ENCODE measurements around the gene PABPN1. TPM values are rescaled to one million over a fixed set of nuclear protein-coding genes. Genes with fewer than 3 reads are reported as not detected.
A peak's percentile ranks its signal among the peaks of the same experiment; 100 is the strongest.

Gene PABPN1
- total RNA-seq, 3 donors from 2014 or later, result 45.9 to 87.2 (median 74.1) TPM

DNA sequence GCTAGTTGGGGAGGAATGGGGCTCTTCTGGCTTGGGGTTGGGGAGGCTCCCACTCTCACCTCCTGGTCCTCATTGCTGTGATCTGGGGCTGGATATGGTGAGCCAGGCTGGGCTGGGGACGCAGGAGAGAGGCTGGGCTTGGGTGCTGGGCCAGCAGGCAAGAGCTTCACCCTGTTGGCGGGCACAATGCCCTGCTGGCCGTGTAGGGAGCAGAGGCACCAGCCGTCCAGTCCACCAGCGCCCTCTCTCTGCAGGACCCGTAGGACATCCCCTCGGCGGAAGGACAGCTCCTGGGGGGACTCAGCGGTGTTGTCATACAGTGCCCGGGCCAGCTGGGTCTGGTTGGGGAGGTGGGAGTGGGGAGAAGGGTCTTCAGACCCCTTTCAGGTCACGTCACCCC, 39.2 kb downstream of the PABPN1 start:
- peak overlapping the region; percentile 59 to 78 for H3K27ac ChIP-seq
- intact Hi-C loops (cut with DNase I; ENCODE audit: low total_unique reads), result loop anchor here (10.0 kb wide), 1 partner anchor 76 kb away; the partner anchor contains the start of gene HOMEZ
- H3K4me3 ChIP-seq, result no peak overlapping the region
- no peaks in the 10 kb centered on the region for H3K9me3 ChIP-seq
- DNase-seq (ENCODE audit: low spot score in 2 of 2), result no peak
- H3K4me1 ChIP-seq, result peaks cover 6 to 10% of the 10 kb centered on the region in 2 donors
- no peaks in the 10 kb centered on the region for H3K36me3 ChIP-seq
- TF ChIP-seq POLR2A (IDR thresholded peaks at IDR 0.05) (no peak), POLR2AphosphoS5 (IDR thresholded peaks at IDR 0.05) (no peak)
- TF ChIP-seq, protein P1, sequence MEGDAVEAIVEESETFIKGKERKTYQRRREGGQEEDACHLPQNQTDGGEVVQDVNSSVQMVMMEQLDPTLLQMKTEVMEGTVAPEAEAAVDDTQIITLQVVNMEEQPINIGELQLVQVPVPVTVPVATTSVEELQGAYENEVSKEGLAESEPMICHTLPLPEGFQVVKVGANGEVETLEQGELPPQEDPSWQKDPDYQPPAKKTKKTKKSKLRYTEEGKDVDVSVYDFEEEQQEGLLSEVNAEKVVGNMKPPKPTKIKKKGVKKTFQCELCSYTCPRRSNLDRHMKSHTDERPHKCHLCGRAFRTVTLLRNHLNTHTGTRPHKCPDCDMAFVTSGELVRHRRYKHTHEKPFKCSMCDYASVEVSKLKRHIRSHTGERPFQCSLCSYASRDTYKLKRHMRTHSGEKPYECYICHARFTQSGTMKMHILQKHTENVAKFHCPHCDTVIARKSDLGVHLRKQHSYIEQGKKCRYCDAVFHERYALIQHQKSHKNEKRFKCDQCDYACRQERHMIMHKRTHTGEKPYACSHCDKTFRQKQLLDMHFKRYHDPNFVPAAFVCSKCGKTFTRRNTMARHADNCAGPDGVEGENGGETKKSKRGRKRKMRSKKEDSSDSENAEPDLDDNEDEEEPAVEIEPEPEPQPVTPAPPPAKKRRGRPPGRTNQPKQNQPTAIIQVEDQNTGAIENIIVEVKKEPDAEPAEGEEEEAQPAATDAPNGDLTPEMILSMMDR (IDR thresholded peaks at IDR 0.05), result peak in 1 of 3 donors; percentile 21
- no peaks in the 10 kb centered on the region for H3K27me3 ChIP-seq

DNA sequence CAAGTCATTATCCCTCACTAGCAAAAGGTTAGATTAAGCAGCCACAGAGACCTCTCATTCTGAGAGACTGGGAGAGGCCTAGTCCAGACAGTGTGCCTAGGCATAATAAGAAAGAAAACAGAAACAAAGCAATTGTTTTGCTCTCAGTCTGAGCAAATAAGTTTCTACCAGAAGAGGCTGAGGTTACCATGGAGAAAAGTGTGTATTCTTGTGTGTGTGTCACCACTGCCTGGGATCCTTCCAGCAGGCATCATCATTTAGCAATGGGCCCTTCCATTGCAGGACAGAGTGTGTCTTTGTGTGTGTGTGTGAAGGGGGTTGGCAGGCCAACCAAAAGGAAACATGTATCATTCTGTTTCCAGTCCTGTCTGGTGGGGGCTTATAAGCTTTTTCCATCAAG, 40.1 kb downstream of the PABPN1 start:
- no peak for DNase-seq (ENCODE audit: low spot score in 2 of 2)
- no peak overlapping the region for H3K4me3 ChIP-seq
- H3K27ac ChIP-seq, result peak overlapping the region; percentile 59 to 78
- TF ChIP-seq POLR2AphosphoS5 (IDR thresholded peaks at IDR 0.05), result peak in 2 of 3 donors; percentile 35 to 36
- no peak for TF ChIP-seq POLR2A (IDR thresholded peaks at IDR 0.05)
- TF ChIP-seq, protein P1 (IDR thresholded peaks at IDR 0.05), result no peak
- intact Hi-C loops (cut with DNase I; ENCODE audit: low total_unique reads), result loop anchor here (10.0 kb wide), 1 partner anchor 77 kb away; the partner anchor contains the start of gene HOMEZ
- no peaks in the 10 kb centered on the region for H3K9me3 ChIP-seq
- no peaks in the 10 kb centered on the region for H3K36me3 ChIP-seq
- H3K27me3 ChIP-seq, result no peaks in the 10 kb centered on the region
- H3K4me1 ChIP-seq, result peaks cover 6 to 10% of the 10 kb centered on the region in 2 donors

DNA sequence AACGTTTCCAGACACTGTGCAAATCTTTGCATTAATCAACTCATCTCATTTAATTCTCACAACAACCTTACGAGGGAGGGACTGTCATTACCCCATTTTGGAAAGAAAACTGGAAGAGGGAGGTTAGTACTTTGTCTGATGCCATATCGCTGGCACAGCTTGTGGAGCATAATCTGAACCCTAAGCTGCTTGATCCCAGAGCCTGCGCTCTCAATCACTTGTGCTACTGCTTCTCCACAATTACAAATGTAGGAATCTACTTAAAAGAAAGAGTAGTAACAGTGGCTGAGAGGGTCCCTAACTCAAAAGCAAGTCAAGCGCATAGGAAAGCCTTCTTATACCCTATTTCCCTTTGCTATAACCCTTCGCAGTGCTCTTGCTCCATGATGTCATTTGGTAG, 40.5 kb downstream of the PABPN1 start:
- DNase-seq (ENCODE audit: low spot score in 2 of 2), result no peak
- intact Hi-C loops (cut with DNase I; ENCODE audit: low total_unique reads), result loop anchor here (10.0 kb wide), 1 partner anchor 77 kb away; the partner anchor contains the start of gene HOMEZ
- no peaks in the 10 kb centered on the region for H3K27me3 ChIP-seq
- peaks cover 6 to 10% of the 10 kb centered on the region in 2 donors for H3K4me1 ChIP-seq
- H3K9me3 ChIP-seq, result no peaks in the 10 kb centered on the region
- no peak for TF ChIP-seq POLR2A (IDR thresholded peaks at IDR 0.05)
- no peak for TF ChIP-seq POLR2AphosphoS5 (IDR thresholded peaks at IDR 0.05)
- TF ChIP-seq, protein P1 (IDR thresholded peaks at IDR 0.05), result no peak
- peak overlapping the region; percentile 52 to 70 for H3K27ac ChIP-seq
- H3K4me3 ChIP-seq, result peak overlapping the region in 1 of 3 donors; percentile 7
- no peaks in the 10 kb centered on the region for H3K36me3 ChIP-seq

DNA sequence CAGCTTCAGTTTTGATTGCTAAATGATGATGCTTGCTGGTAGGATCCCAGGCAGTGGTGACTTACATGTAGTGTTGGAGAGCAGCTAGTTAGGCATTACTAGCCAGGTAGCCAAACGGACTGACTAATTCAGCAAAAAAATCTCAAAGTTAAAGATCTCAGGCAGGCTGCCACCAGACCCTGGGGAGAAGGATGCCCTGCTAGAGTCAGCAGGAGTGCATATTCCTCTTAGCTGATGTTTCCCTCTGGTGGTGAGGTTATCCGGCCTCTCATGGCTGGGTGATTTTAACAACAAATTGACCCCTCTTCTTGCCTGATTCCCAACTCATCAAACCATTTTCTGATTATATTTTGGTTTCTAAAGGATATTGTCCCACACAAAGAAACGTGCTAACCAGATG, 40.9 kb downstream of the PABPN1 start:
- DNase-seq (ENCODE audit: low spot score in 2 of 2), result no peak
- Histone ChIP-seq H3K9me3 (no peaks in the 10 kb centered on the region), H3K27ac (peak overlapping the region; percentile 52 to 70), H3K27me3 (no peaks in the 10 kb centered on the region), H3K36me3 (no peaks in the 10 kb centered on the region), H3K4me1 (peaks cover 6 to 10% of the 10 kb centered on the region in 2 donors), H3K4me3 (peak overlapping the region in 1 of 3 donors; percentile 7)
- intact Hi-C loops (cut with DNase I; ENCODE audit: low total_unique reads), result loop anchor here (10.0 kb wide), 1 partner anchor 77 kb away; the partner anchor contains the start of gene HOMEZ
- TF ChIP-seq, protein P1 (IDR thresholded peaks at IDR 0.05), result no peak
- TF ChIP-seq POLR2AphosphoS5 (IDR thresholded peaks at IDR 0.05), result no peak
- no peak for TF ChIP-seq POLR2A (IDR thresholded peaks at IDR 0.05)

DNA sequence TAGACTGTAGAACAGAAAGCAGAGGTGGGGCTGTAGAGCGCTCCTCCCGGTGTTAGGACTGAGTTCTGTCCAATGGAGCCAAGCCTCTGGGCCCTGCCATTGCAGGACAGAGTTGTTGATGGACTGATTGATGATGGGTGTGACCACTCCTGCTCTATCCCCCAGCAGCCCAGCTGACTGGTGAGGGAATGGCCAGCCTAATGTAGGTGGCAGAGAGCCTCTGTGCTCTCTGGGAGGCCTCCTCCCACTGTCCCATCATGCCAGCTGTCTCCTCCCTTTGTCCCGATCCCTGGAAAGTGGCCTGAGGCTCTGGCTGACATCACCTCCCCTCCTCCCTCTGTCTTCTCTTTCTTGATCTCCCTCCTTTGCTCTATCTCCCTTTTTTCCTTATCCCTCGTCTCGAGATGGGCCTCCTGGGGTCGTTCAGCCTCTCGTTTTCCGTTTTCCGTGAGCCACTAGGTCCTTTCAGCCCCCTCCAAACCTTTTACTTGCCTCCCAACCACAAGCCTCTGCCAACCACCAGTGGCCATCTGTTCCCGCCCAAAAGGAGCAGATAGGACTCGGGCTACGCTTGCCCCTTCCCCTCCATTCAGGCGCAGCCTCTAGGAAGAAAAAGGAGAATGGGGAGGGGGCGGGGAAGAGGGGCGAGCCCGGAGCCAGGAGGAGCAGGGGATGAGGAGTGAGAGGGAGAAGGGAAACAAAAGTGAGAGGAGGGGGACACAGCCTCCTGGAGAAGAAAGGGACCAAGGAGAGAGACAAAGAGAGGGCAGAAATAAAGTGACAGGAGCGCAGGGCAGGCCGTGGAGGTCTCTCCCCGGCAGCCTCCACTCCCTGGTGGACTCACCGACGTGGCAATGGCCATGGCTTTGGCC, 43.1 kb downstream of the PABPN1 start:
- Histone ChIP-seq H3K36me3 (no peaks in the 10 kb centered on the region), H3K4me1 (peaks cover 6 to 10% of the 10 kb centered on the region in 2 donors), H3K4me3 (peak overlapping the region; percentile 60 to 88 (median 65)), H3K27ac (peak overlapping the region; percentile 98 to 99), H3K9me3 (no peaks in the 10 kb centered on the region), H3K27me3 (no peaks in the 10 kb centered on the region)
- DNase-seq (ENCODE audit: low spot score in 2 of 2), result peak; percentile 77 to 87
- intact Hi-C loops (cut with DNase I; ENCODE audit: low total_unique reads), result loop anchor here (10.0 kb wide), 1 partner anchor 80 kb away; the partner anchor contains the start of gene HOMEZ
- TF ChIP-seq POLR2AphosphoS5 (IDR thresholded peaks at IDR 0.05) (peak in 1 of 3 donors; percentile 41), POLR2A (IDR thresholded peaks at IDR 0.05) (peak; percentile 36)
- TF ChIP-seq, protein P1 (IDR thresholded peaks at IDR 0.05), result no peak

Data from breast epithelium (tissue), 4 donors.